HEK293 (cell line): ENCODE results near the gene B4GALT6.

Experiments
- CTCF ChIP-seq: fragments of 450-650 bp; formaldehyde crosslinking; IDR thresholded peaks from 2 replicates; pipeline ENCODE4 v1.5.1; 2016; ENCODE audit warnings: missing biosample characterization, missing genetic modification characterization
- HOXA7 ChIP-seq: sonication (generic); formaldehyde crosslinking; IDR thresholded peaks from 2 replicates; pipeline ENCODE4 v1.8.1; 2022; ENCODE audit warnings: missing genetic modification reagents, borderline replicate concordance
- TCF7L2 ChIP-seq: IDR thresholded peaks from 2 replicates; pipeline ENCODE4 v1.6.1; 2011; ENCODE audit warnings: low read depth, mild to moderate bottlenecking, inconsistent platforms, low read length, moderate library complexity, borderline replicate concordance
- ZNF19 ChIP-seq: fragments of 450-650 bp; formaldehyde crosslinking; IDR thresholded peaks from 2 replicates; pipeline ENCODE4; 2016; ENCODE audit warnings: missing biosample characterization, missing genetic modification characterization, low read depth
- ZNF704 ChIP-seq: fragments of 450-650 bp; formaldehyde crosslinking; IDR thresholded peaks from 2 replicates; pipeline ENCODE4 v1.5.1; 2016; ENCODE audit warnings: missing biosample characterization, missing genetic modification characterization

DNA sequence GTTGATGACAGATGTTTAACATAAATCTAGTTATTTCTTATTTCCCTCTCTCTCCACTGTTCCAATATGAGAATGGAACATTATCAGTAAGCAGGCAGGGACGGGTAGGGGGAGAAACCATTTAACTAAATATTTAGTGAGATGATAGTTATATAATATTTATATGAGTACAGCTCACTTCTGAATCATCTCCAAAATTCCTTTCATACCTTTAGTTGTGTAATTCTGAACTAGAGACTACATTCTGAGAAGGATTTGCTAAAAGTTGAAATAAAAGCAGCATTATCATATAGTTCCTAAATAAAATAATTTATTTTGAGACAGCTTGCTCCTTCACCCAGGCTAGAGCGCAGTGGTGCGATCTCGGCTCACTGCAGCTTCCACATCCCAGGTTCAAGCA, 41.4 kb downstream of the B4GALT6 start:
- TF ChIP-seq CTCF (tag by site-specific recombination) (no peak), ZNF704 (no peak), ZNF19 (tag by site-specific recombination) (no peak), TCF7L2 (no peak), HOXA7 (CRISPR knock-in tag) (no peak)
